Measurements from ENCODE around the gene IL18RAP.

Gene IL18RAP

GRCh38 chr2:102422910-102423309 lies at the start of gene IL18RAP:
TSS of gene IL18RAP (plus strand) at chr2:102423160. CDS start at chr2:102423278, 118 bp downstream.
- no peak for DNase-seq (ENCODE audit: low spot score)

- DNase-seq (ENCODE audit: low spot score) = no peak
Observed at GRCh38 chr2:102376052-102376591, 46.8 kb upstream of the IL18RAP start.

GRCh38 chr2:102383722-102384121 lies 39.2 kb upstream of the IL18RAP start:
- DNase-seq (ENCODE audit: low spot score) = no peak

GRCh38 chr2:102385522-102385921 lies 37.4 kb upstream of the IL18RAP start:
- DNase-seq (ENCODE audit: low spot score) = no peak

- DNase-seq (ENCODE audit: low spot score) = no peak
Observed at GRCh38 chr2:102386004-102386403, 37.0 kb upstream of the IL18RAP start.

- no peak for DNase-seq (ENCODE audit: low spot score)
Observed at GRCh38 chr2:102386867-102387541, 36.0 kb upstream of the IL18RAP start.

GRCh38 chr2:102387763-102388546 lies 35.0 kb upstream of the IL18RAP start:
- DNase-seq (ENCODE audit: low spot score) = no peak

- no peak for DNase-seq (ENCODE audit: low spot score)
Observed at GRCh38 chr2:102391565-102391964, 31.4 kb upstream of the IL18RAP start.

- no peak for DNase-seq (ENCODE audit: low spot score)
Observed at GRCh38 chr2:102392096-102392495, 30.9 kb upstream of the IL18RAP start.

- DNase-seq (ENCODE audit: low spot score) = no peak
Observed at GRCh38 chr2:102392942-102393341, 30.0 kb upstream of the IL18RAP start.

DNA sequence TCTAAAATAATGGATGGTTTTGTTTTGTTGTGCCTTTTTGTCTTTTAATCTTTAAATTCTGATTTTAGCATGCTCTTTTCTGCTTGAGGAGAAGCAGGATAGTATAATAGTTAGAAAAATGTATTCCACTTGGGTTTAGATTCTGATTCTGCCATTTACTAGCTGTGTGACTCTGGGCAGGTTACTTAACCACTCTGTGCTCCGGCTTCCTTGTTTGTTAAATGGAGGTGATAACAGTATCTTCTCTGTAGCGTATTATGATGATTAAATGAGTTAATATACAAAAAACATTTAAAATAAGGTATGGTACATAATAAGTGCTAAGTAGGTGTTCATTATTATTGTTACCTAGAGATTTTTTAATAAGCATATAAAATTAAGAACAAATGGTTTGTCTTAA lies 26.9 kb upstream of the IL18RAP start:
- DNase-seq (ENCODE audit: low spot score) = no peak

DNA sequence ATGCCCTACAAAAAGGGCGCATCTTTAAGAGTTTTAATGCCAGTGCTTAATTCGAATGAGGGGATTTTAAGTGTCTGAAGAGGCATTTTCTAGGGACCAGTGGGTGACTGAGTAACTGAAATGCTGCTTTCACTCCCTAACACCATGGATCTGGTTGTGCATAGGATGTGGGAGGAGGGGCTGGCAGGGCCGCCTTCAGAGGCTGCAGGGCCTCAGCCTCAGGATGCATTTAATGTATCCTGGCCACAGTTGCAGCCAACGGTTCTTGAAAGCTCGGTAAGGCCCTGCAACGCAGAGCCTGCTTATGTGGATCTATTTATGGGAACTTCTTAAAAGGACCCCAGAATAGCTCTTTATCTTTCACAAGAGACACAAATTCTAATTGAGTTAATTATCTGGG lies 25.8 kb upstream of the IL18RAP start:
- DNase-seq (ENCODE audit: low spot score) = no peak

GRCh38 chr2:102399499-102400141 lies 23.3 kb upstream of the IL18RAP start:
- DNase-seq (ENCODE audit: low spot score) = no peak

- no peak for DNase-seq (ENCODE audit: low spot score)
Observed at GRCh38 chr2:102401456-102401855, 21.5 kb upstream of the IL18RAP start.

- no peak for DNase-seq (ENCODE audit: low spot score)
Observed at GRCh38 chr2:102401865-102402264, 21.1 kb upstream of the IL18RAP start.

DNA sequence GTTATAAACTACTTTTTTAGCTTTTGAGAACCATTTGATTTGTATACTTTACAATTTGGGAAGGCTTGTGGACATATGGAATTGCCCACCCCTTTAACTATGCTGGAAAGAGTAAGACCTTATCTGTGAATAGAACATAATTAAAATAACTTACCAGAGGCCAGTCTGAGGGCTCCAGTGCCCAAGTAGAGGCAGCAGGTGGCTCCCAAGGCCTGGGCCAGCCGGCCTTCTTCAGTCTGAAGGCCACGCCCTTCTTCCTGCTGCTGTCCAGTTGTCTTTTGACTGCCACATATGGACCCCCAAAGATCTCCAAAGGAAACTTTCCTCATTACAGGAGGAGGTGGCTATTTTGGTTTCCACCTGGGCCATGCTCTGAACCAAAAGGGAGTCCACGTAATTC lies 12.0 kb upstream of the IL18RAP start:
- DNase-seq (ENCODE audit: low spot score) = no peak

GRCh38 chr2:102412199-102412598 lies 10.8 kb upstream of the IL18RAP start:
- no peak for DNase-seq (ENCODE audit: low spot score)

- no peak for DNase-seq (ENCODE audit: low spot score)
Observed at GRCh38 chr2:102417946-102418345, 5.0 kb upstream of the IL18RAP start.

DNA sequence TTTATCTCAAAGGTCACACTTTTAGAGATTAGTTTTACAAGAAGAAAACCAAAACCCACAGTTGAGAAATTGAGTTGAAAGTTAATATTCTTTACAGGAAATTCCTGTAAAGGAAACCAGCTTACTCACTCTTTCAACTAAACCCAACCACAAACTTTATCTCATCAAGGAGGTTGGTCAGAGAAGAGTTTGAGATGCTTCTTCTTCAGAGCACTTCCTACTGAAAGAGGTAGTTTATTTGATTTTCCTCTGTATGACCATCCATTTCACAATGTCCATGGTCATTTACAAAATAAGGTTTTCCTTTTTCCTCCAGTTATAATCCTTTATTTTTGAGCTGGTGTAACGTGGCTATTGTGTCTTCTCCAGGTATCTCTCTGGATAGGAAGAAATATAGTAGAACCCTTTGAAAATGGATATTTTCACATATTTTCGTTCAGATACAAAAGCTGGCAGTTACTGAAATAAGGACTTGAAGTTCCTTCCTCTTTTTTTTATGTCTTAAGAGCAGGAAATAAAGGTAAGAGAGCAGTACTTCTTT lies 4.5 kb upstream of the IL18RAP start:
- no peak for DNase-seq (ENCODE audit: low spot score)

GRCh38 chr2:102420290-102420689 lies 2.7 kb upstream of the IL18RAP start:
- no peak for DNase-seq (ENCODE audit: low spot score)

- DNase-seq (ENCODE audit: low spot score) = no peak
Observed at GRCh38 chr2:102421890-102422759, 835 bp upstream of the IL18RAP start.

DNA sequence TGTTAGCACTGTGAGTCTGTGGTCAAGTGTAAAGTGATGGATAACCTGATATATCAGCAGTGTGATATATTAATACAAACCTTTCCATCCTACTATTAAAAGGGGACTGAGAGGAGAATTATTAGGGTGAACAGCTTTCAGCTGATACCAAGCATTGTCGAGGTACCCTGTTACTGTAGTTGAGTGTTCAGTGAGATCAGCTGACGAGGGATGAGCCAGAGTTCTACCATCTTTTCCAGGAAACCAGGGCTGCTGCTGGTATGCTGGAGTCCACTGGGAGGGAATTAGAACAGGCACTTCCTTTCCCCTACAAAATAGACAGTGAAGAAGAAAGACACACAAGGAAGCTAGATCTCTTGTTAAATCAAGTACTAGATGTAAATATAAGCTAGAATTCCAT lies 408 bp downstream of the IL18RAP start:
- no peak for DNase-seq (ENCODE audit: low spot score)

Measured in hematopoietic multipotent progenitor cell treated with erythropoietin and hydrocortisone succinate and interleukin-3 and kit ligand, for 15 days (in vitro differentiated cells).